Renal pelvis (tissue), 4 donors: Measurements from ENCODE around the gene ATP2C2. TPM values are rescaled to one million over a fixed set of nuclear protein-coding genes. Genes with fewer than 3 reads are reported as not detected.

Source experiments
- DNase-seq: peaks from one replicate; pipeline ENCODE4 v3.0.0-alpha.2; 2013
- polyA plus RNA-seq, 3 donors: library from polyadenylated mRNA; unstranded; fragments of 120-200 nt; gene quantifications; one replicate each; pipeline ENCODE4 v1.2.1, GENCODE V29; 2013; ENCODE audit not compliant: insufficient read length in 3 of 3

Gene ATP2C2
- polyA plus RNA-seq, 3 donors: 0.46 to 2.9 (median 1.4) TPM

DNA sequence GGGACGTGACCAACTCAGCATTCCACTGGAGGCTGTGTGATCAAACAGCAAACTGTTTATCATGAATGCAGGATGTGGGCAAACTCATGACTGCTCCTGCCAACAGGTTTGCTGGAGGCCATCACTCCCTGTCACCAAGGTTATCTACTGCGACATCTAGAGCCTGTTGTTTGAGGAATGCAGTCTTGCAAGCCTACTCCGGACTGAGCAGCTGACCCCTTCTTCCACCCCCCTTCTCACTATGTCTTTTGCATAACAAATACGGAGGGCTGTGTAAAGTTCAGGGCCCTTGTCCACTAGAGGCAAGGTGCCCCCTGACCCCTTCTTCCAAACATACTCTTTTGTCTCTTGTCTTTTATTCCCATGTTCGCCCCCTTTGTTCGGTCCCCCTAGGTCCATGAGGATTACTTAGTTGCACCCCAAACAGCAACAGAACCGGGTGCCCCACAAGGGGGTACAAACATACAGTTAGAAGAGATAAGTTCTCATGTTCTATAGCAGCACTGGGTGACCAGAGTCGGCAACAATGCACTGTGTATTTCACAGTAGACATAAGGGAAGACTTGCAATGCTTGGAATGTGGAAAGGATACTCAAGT lies 107.4 kb downstream of the ATP2C2 start:
- DNase-seq: no peak

DNA sequence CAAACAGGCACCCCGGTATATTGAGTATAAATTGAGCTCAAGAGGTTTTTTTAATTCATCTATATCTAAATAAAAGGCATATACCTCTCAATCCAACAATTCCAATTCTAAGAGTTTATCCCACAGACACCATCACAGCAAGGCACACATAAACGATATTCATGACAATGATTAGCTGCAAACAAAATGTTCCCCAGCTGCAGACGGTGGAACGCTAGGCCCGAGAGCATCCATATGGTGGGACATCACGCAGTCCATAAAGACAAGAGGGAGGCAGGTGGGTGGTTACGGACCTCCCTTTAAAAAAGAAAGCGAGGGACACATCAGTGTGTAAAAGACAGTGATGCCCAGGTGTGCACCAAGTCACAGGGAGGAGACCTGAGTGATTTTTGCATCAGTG lies 108.1 kb downstream of the ATP2C2 start:
- DNase-seq: no peak

DNA sequence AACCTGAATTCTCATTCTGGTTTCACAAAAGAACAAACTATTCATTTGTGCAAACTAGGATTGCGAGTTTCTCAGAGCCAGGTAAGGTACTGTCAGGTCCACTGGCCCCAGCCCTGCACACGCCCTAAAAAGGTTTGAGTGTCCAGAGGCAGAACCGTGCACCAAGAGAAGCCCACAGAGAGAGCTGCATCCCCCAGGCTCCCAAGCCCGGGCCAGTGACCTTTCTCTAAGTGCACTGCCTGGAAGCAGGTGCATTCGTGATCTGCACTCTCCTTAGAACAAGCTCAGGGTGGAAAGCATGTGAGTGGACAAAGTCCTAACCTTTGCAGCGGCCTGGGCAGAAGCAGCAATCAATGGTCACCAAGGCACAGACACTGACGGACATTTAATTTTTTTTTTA lies 109.3 kb downstream of the ATP2C2 start:
- no peak for DNase-seq

DNA sequence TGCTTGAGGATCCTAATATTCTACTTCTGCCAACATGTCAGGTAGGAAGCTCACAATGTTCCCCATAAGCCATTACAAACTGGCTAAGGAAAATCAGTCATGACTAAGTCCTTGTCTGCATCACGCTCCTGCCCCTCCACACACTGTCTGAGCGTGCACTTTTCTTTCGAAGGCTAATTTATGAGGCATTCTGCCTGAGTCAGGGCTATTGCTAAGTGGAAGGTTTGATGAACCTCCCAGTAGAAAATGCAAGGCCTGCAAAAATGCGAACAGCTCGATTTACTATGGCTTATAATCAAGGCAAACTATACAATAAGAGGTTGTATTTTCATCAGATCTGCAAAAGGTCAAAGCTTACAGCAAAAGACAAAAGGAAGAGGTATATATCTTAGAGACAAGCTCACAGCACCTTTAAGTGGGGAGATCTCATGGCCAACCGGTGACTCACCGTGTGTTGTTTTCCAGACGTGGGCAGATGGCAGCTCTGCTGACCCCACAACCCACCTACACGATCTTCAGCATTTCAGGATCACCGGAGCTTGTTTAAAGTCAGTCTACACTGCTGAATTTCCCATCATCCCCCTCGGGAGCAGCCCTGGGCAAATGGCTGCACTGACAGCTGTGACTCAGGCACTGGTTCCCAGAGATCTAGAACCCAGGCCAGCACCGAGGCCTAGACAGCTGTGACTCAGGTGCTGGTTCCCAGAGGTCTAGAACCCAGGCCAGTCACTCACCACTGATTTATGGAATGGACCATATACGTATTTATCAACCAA lies 110.0 kb downstream of the ATP2C2 start:
- DNase-seq: no peak

DNA sequence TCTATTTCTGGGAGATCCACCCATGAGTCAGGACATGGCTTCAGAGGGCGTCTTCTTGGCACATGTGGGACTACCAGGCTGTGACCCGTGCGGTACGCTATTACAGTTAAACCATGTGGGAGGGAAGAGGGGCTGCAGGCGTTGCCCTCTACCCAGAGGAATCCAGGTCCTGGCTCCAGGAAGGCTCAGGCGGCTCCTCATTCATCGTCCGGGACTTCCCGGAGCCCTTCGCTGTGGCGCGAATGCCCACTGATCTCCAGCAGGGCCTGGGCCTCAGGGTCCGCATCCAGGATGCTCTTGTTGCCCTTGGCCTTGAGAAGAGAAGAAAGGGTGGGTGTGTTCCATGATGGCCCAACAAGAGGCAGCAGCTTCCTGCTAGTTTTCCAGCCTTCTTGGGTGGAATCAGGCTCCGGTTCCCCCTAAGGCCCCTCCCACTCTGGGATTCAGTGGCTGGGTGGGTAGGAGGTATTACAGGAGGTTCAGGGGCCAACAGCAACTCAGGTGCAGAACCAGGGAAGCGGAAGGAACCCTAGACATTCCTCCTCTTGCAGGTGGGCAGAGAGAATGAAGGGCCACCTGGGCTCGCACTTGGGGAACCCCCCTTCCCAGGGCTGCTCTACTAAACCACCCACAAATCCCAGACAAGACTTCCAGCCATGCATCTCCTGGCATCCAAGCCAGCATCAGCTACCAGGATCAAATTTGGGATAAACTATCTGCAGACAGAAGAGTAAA lies 111.5 kb downstream of the ATP2C2 start:
- DNase-seq: no peak

DNA sequence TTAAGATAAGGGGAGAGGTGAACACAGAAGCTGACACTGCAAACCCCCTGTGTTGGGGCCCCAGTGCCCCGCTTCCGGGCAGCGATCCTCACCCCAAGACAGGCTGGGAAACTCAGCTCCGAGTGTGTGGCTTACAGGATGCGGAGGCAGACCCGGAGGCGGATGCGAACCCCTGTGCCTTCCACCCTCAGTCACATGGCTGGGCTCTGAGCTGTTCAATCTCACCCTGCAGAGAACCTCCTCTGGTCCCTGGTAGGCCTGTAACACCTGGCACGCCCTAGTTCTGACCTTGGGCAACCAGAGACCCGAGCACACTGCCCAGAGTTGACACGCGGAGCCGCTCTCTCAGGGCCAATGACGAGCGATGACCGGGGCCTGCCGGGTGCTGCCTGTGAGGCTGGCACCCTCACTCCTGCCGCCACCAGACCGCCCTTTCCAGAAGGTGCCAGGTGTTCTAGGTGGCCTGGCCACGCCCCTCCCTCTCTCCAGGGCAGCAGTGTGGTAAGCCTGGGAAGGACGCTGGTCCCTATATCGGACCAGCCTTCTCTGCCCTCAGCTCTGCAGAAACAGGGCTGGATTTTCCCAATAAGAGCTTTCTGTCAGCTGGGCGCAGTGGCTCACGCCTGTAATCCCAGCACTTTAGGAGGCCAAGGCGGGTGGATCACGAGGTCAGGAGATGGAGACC lies 112.9 kb downstream of the ATP2C2 start:
- no peak for DNase-seq

DNA sequence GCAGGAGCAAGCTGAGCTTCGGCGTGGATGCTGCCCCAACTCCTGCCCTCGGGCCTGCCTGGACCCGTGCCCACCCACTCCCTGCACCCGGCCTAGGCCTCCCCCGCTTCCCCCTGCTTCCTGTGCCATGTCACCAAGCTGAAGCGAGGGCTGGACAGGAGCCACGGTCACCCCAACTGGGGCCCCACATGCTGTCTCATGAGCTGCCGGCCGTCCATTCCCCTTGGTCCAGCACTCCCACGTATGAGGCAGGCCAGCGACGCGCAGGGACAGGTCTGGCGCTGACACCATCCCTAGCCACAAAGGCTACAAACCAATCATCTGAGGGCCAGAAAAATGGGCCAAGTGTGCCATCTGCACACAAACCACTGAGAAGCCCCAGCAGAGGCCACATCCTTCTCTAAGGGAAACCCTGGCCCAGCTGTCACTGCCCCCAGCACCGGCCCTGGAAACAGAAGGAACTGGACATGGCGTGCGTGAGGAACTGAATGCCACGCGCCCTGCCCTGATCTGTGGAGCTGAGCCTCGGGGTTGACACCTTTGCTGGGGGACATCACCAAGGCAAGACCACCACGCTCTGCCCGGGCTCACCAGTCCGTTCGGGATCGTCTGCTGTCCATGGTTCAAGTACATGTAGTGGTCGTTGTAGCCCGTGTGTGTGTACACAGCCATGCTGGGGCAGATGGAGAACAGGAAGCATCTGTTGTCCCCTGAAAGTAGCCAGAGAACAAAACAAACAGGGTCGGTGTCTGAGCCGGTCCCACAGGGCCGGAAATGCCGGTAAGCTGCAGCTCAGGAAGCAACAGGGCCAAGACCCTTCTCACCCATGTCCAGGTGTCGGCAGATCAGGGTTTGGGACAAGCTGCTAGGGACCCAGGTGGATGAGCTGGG lies 113.9 kb downstream of the ATP2C2 start:
- no peak for DNase-seq

DNA sequence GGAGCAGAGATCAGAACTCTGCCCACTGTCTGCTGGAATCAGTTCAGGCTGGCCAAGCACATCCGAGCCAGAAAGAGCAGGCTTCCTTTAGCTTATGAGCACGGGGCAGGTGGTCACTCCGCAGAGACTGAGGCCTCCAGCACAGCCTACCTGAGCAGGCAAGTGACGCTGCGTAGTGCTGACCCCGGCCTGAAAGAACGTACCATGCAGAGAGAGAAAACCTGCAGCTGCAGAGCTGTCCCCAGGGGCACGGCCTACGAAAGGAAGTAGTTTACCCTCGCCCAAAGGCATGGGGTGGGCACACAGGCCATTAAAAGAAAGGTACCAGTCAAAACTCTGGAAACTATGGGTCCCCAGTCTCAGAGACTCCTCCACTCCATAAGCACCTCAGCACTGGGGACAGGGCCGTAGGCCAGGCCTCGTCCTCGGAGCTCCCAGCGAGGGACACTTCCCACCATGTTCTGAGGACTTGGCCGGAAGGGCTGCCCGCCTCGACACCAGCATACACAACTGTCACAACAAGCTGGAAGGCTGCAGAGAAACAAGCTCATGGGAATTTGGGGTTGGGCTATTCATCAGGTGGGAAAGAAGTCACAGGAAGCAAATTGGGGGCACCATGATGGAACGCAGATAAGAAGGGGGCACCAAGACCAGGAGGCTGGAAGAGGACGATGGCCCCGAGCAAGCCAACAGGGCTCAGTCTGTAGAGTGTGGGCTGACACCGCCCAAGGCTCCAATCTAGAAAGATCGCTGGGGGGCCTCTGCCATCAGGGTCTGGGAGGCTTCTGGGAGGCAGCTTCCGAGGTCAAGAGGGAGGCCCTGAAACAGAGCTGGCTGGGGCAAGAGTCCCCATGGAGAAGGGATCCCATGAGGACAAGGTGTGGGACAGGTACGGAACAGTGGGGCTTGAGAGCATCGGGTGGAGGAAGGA lies 114.9 kb downstream of the ATP2C2 start:
- no peak for DNase-seq

DNA sequence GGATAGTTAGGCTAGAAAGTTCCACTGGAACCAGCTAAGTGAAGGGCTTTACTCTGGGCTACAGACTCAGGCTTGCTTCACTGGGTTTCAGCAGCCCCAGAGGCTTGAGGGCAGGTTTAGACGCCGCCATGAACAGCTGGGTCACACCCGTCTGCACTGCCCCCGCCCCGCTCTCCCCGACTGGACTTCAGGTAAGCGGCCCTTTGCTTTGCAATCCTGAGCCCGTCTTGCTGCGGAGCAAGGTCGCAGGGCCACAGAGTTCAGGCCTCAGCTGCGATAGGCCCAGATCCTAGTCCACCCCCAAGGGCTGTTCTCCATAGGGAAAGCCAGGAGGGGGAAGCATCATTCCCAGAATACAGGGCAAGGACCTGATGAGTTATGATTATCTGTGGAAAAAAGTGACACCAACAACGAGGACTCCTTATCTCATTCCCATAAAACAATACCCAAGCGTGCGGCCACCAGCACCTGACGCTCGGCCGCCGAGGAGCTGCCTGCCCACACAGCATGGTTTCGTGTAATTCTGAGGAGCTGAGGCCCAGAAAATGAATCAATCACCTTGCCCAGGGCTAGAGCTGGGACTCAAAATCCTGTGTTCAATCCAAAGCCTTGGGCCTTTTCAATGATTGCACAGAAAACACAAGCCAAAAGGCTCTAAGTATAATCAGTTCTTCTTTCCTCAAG lies 115.7 kb downstream of the ATP2C2 start:
- DNase-seq: no peak

DNA sequence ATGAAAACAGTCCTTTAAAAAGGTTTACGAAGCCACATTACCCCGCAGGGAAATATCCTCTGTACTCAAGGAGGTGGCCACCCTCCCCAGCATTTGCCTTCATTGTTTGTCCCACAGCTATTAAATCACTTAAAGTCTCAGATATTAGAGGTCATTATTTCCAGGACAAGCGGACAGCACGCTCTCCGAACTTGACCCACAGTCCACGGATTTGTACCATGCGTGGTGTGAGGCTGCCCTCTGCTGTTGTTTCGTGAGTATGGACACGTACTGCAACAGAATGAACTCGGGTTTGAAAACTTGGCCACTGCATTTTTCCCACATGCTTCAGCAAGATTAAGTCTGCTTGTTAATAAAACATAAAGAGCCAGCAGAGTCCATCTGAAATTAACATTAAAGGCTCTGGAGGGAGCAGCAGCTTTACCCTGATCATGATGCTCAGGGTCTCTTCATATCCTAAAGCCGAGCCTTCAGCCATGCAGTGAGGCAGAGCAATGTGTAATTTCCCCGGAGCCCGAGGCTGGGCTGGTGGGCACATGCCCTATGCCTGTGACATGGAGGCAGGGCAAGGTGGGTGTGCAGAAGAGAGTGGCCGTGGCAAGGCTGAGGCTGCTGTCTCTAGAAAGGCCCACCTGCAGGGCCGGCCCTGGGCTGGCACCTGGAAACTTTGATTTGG lies 116.4 kb downstream of the ATP2C2 start:
- peak; percentile 60 for DNase-seq

DNA sequence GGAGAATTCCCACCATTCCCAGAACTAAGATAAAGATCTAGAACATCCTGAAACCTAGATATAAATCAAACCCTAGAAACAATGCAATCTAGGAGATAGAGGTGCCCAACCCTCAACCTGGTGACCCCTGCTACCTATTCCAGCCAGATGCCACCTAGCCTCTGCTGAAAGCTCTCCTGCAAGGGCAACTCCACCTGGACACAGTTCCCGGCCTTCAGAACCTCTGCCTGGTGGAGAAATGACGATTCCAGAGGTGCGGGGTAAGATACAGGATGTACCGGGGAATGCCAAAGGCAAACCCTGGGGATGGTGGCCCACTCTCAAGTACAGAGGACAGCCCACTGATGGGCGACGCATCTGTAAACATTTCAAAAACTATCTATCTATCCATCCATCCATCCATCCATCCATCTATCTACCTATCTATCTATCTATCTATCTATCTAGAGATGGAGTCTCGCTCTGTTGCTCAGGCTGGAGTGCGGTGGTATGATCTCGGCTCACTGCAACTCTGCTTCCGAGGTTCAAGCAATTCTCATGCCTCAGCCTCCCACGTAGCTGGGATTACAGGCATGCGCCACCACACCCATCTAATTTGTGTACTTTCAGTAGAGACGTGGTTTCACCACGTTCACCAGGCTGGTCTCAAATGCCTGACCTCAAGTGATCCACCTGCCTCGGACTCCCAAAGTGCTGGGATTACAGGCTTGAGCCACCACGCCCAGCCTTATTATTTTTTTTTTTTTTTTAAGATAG lies 117.1 kb downstream of the ATP2C2 start:
- no peak for DNase-seq

DNA sequence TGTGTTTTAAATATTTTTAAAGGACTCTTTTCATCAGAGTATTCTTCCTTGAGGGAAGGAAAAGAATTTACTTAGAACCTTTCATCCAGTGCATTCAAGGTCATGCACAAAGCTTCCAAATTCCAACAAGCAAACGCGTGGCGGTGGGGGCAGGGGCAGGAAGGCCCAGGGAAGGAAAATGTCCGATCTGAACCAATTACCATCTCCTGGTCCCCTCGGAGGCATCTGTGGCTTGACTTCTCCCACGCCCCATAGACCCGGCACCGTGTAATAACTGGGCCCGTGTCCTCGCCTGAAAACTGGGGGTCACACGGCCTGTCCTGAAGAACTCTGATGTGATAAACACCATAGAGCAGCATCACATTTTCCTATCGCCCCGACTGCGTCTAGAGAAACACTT lies 117.8 kb downstream of the ATP2C2 start:
- DNase-seq: no peak

DNA sequence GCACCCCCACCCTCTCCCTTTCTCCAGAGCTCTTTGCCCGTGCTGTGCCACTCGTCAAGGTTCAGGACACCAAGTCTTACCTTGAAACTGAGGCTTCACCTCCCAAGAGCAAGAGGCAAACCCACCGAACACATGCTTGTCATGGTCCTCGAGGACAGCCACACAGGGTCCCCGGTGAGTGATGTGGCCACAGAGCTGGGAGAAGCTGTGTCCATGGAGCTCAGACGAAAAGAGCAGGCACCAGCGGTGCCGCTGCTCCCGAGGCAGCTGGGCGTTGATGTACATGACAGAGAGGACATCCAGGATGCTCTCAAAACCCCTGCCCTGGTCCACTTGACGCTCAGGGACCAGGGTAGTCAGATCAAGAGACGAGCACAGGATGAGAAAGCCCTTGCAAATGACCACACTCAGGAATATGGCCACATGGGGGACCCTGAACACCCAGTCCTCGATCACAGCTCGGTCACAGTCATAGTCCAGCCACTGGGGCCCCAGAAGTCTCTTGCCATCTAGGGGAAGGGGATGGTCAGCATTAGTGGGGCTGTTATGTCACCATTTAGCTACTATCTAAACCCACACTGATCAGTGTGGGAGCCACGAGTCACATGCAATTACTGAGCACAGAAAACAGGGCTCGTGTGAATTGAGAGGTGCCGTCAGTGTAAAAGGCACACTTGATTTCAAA lies 118.4 kb downstream of the ATP2C2 start:
- DNase-seq: no peak

DNA sequence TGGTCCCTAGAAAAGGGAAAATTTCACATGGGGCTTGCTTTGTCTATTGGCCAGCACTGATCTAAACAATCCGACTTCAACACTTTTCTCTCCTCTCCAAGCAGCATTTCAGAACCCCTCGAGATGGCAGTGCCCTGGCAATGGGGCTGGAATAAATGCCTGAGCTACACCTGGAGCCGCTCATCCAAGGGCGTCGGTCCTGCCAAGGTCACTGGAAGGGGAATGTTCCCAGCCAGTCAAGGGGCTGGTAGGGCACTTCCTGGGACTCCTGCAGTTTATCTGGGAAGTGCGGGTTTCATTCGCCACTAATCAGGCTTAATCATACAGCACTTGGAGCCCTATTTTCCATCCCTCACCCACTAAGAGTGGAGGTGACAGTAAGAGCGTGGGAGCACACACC lies 119.0 kb downstream of the ATP2C2 start:
- no peak for DNase-seq

DNA sequence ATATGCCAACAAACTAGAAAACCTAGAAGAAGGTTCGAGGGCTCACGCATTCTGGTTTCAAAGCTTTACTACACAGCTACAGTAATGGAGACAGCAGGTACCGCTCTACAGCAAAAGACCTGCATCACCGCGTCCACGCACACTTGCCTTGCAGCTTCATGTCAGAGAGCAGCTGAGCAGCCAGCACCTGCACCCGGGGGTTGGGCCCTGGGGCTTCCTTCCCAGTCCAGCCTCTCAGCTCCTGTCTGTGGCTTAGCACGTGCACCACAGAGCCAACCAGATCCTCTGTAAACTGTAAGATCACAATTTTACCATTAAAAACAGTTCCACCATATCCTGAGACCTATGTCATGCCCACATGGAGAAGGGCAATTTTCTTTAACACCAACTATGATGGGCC lies 120.8 kb downstream of the ATP2C2 start:
- no peak for DNase-seq

DNA sequence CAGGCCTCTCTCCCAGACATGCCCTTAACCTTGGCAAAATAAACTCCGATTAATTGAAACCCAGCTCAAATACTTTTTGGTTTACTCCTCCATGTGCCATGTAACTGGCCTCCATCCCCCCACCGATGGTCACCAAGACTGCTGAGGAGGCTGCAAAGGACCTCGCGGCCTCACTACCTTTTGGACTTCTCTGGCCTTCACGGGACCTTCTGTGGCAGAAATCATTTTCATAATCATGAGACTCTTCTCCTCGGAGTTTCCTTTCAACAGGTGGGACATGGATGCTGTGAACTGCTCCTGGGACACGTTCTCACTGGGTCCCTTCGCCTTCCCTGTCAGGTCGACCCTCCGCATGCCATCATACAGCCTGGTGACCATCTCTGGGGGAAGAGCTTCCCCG lies 127.2 kb downstream of the ATP2C2 start:
- no peak for DNase-seq

DNA sequence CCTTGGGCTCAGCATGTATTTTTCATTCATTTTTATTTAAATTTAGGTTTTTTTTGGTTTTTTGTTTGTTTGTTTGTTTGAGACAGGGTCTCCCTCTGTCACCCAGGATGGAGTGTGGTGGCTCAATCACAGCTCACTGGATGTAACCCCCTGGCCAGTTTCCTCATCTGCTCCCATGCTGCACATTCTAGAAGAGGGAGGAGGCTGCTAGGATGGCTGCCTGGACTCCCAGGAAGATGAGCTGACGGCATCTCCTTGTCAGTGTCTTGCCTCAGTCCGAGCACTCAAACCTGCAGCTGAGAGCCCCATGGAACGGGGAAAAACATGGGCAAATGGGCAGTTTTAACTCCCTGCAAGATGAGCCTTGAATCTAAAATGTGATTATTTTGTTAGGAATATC lies 128.7 kb downstream of the ATP2C2 start:
- no peak for DNase-seq
